OCI-LY1 (cell line): ENCODE results near the gene ENG.

Experiments used
- H2AFZ ChIP-seq: fragments of 200-600 bp; sonication (generic), shearing (Covaris generic); 2 replicates; pipeline ENCODE4 v1.6.0; 2014; ENCODE audit warnings: antibody characterized with exemption, mild to moderate bottlenecking, low read length
- H3F3A ChIP-seq: fragments of 200-600 bp; sonication (generic), shearing (Covaris generic); 2 replicates; pipeline ENCODE4 v1.6.0; 2014; ENCODE audit warnings: mild to moderate bottlenecking, antibody characterized with exemption, low read length, moderate library complexity; ENCODE audit not compliant: insufficient read depth
- H3K27ac ChIP-seq: fragments of 200-600 bp; sonication (generic); 2 replicates; pipeline ENCODE4 v1.5.1; 2014; ENCODE audit warnings: low read length, mixed run types, mild to moderate bottlenecking, low read depth; ENCODE audit not compliant: poor library complexity, severe bottlenecking
- H3K27me3 ChIP-seq: fragments of 200-600 bp; sonication (generic); 2 replicates; pipeline ENCODE4 v1.6.0; 2014; ENCODE audit warnings: antibody characterized with exemption, mild to moderate bottlenecking, low read length, moderate library complexity; ENCODE audit not compliant: insufficient read depth
- H3K36me3 ChIP-seq: fragments of 200-600 bp; sonication (generic); 2 replicates; pipeline ENCODE4 v1.6.1; 2014; ENCODE audit warnings: mild to moderate bottlenecking, antibody characterized with exemption, low read length, moderate library complexity, mixed read lengths; ENCODE audit not compliant: insufficient read depth
- H3K4me1 ChIP-seq: fragments of 200-600 bp; sonication (generic); 2 replicates; pipeline ENCODE4 v1.5.1; 2014; ENCODE audit warnings: mild to moderate bottlenecking, low read length, moderate library complexity; ENCODE audit not compliant: insufficient read depth, severe bottlenecking
- H3K4me2 ChIP-seq: fragments of 200-600 bp; sonication (generic), shearing (Covaris generic); 2 replicates; pipeline ENCODE4 v1.6.1; 2014; ENCODE audit warnings: low read length
- H3K4me3 ChIP-seq: fragments of 200-600 bp; sonication (generic); 2 replicates; pipeline ENCODE4 v1.5.1; 2014; ENCODE audit warnings: low read length, low read depth, mild to moderate bottlenecking, mixed read lengths; ENCODE audit not compliant: poor library complexity, severe bottlenecking
- H3K79me2 ChIP-seq: fragments of 200-600 bp; shearing (Covaris generic); 2 replicates; pipeline ENCODE4 v1.6.1; 2016; ENCODE audit warnings: mixed run types, low read length, mixed read lengths; ENCODE audit not compliant: insufficient read depth
- H3K9ac ChIP-seq: fragments of 200-600 bp; sonication (generic), shearing (Covaris generic); 2 replicates; pipeline ENCODE4 v1.6.1; 2014; ENCODE audit warnings: mild to moderate bottlenecking, low read length, mixed read lengths
- H3K9me2 ChIP-seq: fragments of 200-600 bp; sonication (generic), shearing (Covaris generic); 2 replicates; pipeline ENCODE4 v1.6.1; 2014; ENCODE audit warnings: low read depth, mild to moderate bottlenecking, low read length, mixed read lengths
- H3K9me3 ChIP-seq: fragments of 200-600 bp; shearing (Covaris generic); 2 replicates; pipeline ENCODE4 v1.6.1; 2014; ENCODE audit warnings: low read length, mixed read lengths
- H4K20me1 ChIP-seq: fragments of 200-600 bp; sonication (generic), shearing (Covaris generic); 2 replicates; pipeline ENCODE4 v1.6.0; 2016; ENCODE audit warnings: mild to moderate bottlenecking, low read length; ENCODE audit not compliant: insufficient read depth
- EZH2 ChIP-seq: fragments of 200-600 bp; sonication (generic), shearing (Covaris generic); IDR thresholded peaks from 2 replicates; pipeline ENCODE4 v1.8.0; 2017; ENCODE audit warnings: borderline replicate concordance, mixed run types, mild to moderate bottlenecking, antibody characterized with exemption, low read length, moderate library complexity, mixed read lengths
- TF ChIP-seq, protein P1 (sequence below): fragments of 200-600 bp; sonication (generic), shearing (Covaris generic); IDR thresholded peaks from 2 replicates; pipeline ENCODE4 v1.5.1; 2017; ENCODE audit warnings: mild to moderate bottlenecking, antibody characterized with exemption, low read length, moderate library complexity, mixed read lengths

The ENG gene

DNA sequence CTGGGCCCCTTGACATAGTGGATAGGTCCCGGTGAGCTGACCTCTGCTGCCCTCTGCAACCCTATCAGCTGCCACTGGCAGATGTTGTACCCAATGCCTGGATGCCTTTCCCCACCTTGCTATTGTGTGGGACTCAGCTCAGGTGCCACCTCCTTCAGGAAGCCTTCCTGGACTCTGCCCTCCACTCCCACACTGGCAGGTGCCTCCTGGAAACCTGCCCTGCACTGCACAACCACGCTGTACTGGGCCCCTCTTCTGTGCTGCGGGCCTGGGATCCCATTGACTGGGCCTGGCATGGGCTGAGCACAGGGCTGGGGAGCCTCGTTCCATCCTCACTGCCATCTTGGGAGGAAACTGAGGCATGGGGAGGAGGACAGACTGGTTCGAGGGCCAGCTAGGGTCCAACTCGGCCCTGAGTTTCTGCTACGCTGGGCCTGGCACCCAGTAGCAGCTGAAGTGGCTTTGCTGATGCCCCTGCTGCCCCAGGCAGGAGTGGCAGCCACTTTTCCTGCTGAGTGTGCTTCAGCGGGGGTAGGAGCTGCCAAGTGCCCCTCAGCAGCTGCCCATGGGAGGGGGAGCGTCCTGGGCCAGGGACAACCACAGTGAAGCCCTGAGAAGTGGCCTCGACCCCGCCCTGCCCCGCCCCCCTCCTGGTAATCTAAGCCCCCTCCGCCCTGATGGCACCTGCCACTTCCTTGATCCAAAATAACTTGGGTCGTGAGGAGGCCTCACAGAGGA, 21.7 kb upstream of the ENG start:
- no peaks in the 10 kb centered on the region for H3K36me3 ChIP-seq
- H3F3A ChIP-seq: no peaks in the 10 kb centered on the region
- no peak overlapping the region for H3K4me3 ChIP-seq
- TF ChIP-seq EZH2: no peak
- TF ChIP-seq, protein P1, sequence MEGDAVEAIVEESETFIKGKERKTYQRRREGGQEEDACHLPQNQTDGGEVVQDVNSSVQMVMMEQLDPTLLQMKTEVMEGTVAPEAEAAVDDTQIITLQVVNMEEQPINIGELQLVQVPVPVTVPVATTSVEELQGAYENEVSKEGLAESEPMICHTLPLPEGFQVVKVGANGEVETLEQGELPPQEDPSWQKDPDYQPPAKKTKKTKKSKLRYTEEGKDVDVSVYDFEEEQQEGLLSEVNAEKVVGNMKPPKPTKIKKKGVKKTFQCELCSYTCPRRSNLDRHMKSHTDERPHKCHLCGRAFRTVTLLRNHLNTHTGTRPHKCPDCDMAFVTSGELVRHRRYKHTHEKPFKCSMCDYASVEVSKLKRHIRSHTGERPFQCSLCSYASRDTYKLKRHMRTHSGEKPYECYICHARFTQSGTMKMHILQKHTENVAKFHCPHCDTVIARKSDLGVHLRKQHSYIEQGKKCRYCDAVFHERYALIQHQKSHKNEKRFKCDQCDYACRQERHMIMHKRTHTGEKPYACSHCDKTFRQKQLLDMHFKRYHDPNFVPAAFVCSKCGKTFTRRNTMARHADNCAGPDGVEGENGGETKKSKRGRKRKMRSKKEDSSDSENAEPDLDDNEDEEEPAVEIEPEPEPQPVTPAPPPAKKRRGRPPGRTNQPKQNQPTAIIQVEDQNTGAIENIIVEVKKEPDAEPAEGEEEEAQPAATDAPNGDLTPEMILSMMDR: no peak
- H3K4me1 ChIP-seq: peaks cover 6% of the 10 kb centered on the region
- H4K20me1 ChIP-seq: no peaks in the 10 kb centered on the region
- H2AFZ ChIP-seq: no peak overlapping the region
- no peak overlapping the region for H3K9ac ChIP-seq
- no peaks in the 10 kb centered on the region for H3K9me3 ChIP-seq
- no peak overlapping the region for H3K27ac ChIP-seq
- no peaks in the 10 kb centered on the region for H3K79me2 ChIP-seq
- H3K4me2 ChIP-seq: no peak overlapping the region
- peaks cover 17% of the 10 kb centered on the region; the same call in 1 of the 2 replicates for H3K27me3 ChIP-seq
- H3K9me2 ChIP-seq: no peaks in the 10 kb centered on the region

DNA sequence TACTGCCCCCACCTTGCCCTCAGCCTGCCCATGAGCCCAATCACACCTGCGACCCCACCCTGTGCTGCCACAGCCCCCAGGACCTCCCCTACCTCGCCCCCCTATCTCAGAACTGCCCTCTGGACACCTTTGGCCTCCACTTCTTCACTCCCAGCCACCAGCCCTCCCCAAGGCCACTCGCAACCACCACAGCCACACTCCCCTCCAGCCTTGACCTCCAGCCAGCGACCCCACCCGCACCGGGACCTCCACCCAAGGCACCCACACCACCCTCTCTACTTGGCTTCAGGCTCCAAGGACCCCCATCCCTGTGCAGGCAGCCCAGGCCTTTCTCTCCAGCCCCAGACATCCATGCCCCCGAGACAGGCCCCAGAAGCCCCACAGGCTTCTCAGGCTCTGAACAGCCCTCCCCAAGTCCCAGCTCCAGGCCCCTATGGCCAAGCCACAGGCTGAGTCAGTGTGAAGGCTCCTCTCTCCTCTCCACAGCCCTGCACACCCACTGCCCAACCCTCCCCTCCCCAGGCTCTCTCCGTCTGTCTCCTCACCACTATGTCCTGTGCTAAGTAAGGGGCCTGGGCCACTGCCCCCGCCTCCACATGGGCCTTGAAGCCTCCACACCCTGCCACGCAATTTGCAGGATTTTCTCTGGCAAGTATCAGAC, 21.0 kb upstream of the ENG start:
- no peaks in the 10 kb centered on the region for H3K36me3 ChIP-seq
- no peak overlapping the region for H3K27ac ChIP-seq
- H4K20me1 ChIP-seq: no peaks in the 10 kb centered on the region
- TF ChIP-seq, protein P1: no peak
- TF ChIP-seq EZH2: no peak
- H3K9ac ChIP-seq: no peak overlapping the region
- H3K4me2 ChIP-seq: no peak overlapping the region
- H3K27me3 ChIP-seq: peaks cover 17% of the 10 kb centered on the region; the same call in 1 of the 2 replicates
- no peaks in the 10 kb centered on the region for H3K9me3 ChIP-seq
- peaks cover 6% of the 10 kb centered on the region for H3K4me1 ChIP-seq
- no peaks in the 10 kb centered on the region for H3K9me2 ChIP-seq
- H2AFZ ChIP-seq: no peak overlapping the region
- H3F3A ChIP-seq: no peaks in the 10 kb centered on the region
- no peak overlapping the region for H3K4me3 ChIP-seq
- H3K79me2 ChIP-seq: no peaks in the 10 kb centered on the region

DNA sequence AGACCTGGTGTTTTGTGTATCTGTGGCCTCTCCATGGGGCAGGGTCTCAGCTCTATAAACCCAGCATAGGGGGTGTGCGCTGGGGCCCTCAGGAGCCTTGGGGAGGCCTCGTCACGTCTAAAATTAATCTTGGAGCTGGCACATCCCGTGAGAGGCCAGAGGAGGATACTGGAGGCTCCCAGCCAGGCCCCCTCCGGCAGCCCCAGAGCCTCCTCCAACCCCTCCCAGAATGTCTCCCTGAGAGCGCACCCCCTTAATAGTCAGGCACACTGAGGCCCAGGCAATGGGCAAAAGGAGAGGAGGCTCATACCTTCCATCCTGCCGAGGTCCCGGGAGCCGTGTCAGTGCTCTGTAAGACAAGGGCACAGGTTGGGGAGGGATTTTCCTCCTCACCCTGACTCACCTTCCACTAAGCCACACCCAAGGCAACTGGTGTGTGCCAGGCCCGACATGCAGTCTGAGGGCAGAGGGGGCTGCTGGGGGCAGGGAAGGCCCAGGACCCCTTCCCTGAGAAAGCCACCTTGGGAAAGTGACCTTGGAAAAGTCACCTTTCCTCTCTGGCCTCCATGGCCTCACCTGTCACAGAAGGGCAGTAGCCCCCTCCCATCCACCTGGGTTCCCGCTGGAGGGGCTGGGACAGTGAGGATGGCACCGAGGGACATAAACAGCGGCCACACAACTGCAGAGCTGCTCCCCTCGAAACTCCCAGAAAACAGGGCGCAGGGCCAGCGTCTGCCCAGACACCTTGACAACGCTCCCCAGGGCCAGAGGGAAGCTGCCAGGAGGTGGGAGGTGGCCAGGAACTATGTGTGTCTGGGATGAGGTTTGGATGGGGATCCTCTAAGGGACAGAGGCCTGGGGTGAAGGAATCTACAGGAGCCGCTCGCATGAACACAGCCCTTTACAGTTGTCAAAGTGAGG, 20.1 kb upstream of the ENG start:
- Histone ChIP-seq H3F3A (no peaks in the 10 kb centered on the region), H3K79me2 (no peaks in the 10 kb centered on the region), H4K20me1 (no peaks in the 10 kb centered on the region), H3K9ac (no peak overlapping the region), H3K9me3 (no peaks in the 10 kb centered on the region), H2AFZ (no peak overlapping the region), H3K27me3 (peaks cover 17% of the 10 kb centered on the region; the same call in 1 of the 2 replicates), H3K9me2 (no peaks in the 10 kb centered on the region), H3K27ac (no peak overlapping the region), H3K4me3 (no peak overlapping the region), H3K4me1 (no peaks in the 10 kb centered on the region), H3K4me2 (no peak overlapping the region), H3K36me3 (no peaks in the 10 kb centered on the region)
- no peak for TF ChIP-seq EZH2
- TF ChIP-seq, protein P1: no peak
